A549 treated with AZD2906 at 1 μM for 4 hours (cell line): ENCODE data around the gene MAGEL2. TPM values are rescaled to one million over a fixed set of nuclear protein-coding genes. Genes with fewer than 3 reads are reported as not detected.

ENCODE experiments used
- total RNA-seq: library from RNA; stranded (reverse); fragments of 200-300 nt; extraction: Qiagen RNA extraction; gene quantifications from 5 replicates; pipeline ENCODE4 v1.2.3, GENCODE V29; 2022

The MAGEL2 gene
- total RNA-seq: 0.02 TPM in 1 of 5 replicates, not detected in the others

DNA sequence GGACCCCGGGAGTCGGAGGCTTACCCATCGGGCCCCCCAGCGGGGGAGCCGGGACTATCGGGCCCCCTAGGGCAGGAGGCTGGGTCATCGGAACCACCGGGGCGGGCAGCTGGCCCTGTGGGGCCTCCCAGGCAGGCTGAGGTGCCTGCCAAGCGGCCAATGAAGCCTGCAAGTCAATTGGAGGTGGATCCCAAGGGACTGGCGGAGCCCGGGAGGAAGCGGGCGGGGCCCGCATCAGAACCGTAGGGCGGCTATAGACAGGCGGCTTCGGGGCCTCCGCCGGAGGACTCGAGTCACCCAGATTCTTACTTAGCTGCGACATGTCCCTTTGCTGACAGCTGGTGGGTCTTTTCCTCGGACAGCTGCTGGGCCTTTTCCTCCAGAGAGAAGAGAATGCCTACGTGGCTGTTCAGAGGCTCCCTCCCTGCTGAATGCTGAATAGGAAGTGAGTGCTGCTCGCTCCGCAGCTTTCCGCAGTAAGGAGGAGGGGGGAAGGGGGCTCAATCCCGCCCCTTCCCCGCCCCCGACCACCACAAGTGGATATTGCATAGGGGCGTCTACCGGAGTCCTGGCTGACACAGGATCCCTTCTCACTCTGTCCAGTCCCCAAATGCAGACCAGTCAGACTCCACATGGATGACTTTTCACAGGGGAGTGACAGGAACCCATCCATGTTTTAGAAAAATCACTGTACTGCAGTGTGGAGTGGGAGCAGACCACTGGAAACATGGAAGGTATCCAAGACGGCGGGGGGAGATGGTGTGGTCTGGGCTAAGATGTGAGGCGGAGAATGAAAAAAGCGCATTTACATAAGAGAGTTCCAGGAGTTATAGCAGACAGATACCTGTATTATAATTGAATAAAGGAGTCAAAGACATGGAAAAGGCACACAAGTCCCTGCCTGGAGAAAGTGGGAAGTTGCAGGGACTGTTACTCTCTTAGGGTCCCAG lies at the start of gene MAGEL2:
Gene MAGEL2, minus strand, starts transcription at position 447 of the 950 bp plus-strand sequence. Its CDS starts 125 bp downstream, at position 322.

GRCh38 chr15:23687143-23687470 lies 39.4 kb upstream of the MAGEL2 start, which contains the start of gene NDN:
TSS of gene NDN (minus strand) at chr15:23687305. CDS start at chr15:23687217, 88 bp downstream.

Other genes with a start within 250 kb of the MAGEL2 start
- gene GOLGA6L2, start 200.6 kb downstream of the MAGEL2 start, total RNA-seq: not detected in 5 replicates
- gene MKRN3, start 82.2 kb downstream of the MAGEL2 start, total RNA-seq: 2.0 to 2.6 TPM (median 2.3 TPM) in 5 replicates
- 0.03 to 0.08 TPM (median 0.05 TPM) in 4 of 5 replicates, not detected in the other for gene NDN, start 39.4 kb upstream of the MAGEL2 start, total RNA-seq